GM23338 (cell line): ENCODE measurements around the gene ICA1L. TPM values are rescaled to one million over a fixed set of nuclear protein-coding genes. Genes with fewer than 3 reads are reported as not detected.

Source experiments
- CTCF ChIP-seq, 2 experiments: fragments of 200-600 bp in 1 of 2; sonication (generic) in 1 of 2; conservative IDR thresholded peaks; 2 replicates each; pipeline versions ENCODE4 v1.5.1 to v1.6.1; 2016 to 2017; ENCODE audit warnings: antibody characterized with exemption in 2 of 2, low read depth in 2 of 2, mild to moderate bottlenecking in 2 of 2, moderate library complexity in 1 of 2
- JUNB ChIP-seq: IDR thresholded peaks from one replicate; pipeline ENCODE4 v1.6.1; 2016; ENCODE audit warnings: antibody characterized with exemption; ENCODE audit not compliant: unreplicated experiment
- POLR2AphosphoS5 ChIP-seq: IDR thresholded peaks from 2 replicates; pipeline ENCODE4 v1.6.1; 2016; ENCODE audit warnings: antibody characterized with exemption, low read depth
- STAT1 ChIP-seq: IDR thresholded peaks from one replicate; pipeline ENCODE4 v1.6.1; 2016; ENCODE audit warnings: antibody characterized with exemption; ENCODE audit not compliant: unreplicated experiment
- polyA plus RNA-seq: library from polyadenylated mRNA; unstranded; fragments of >200 nt; fragmentation: Nextera tagmentation; extraction: Ambion mirVana; gene quantifications from 2 replicates; pipeline ENCODE4 v1.2.1, GENCODE V29; 2016
- total RNA-seq: library from RNA; depleted of rRNA; stranded (reverse); fragments of >200 nt; shearing (Covaris generic); gene quantifications from 2 replicates; pipeline ENCODE4 v1.2.3, GENCODE V29; 2014
- TF ChIP-seq, protein P1 (sequence below): fragments of 250-450 bp; sonication (Bioruptor Pico); IDR thresholded peaks from 2 replicates; pipeline ENCODE4 v1.5.0; 2020; ENCODE audit warnings: mild to moderate bottlenecking, moderate library complexity
- TF ChIP-seq, protein P2 (sequence below): IDR thresholded peaks from one replicate; pipeline ENCODE4 v1.6.1; 2018; ENCODE audit warnings: antibody characterized with exemption; ENCODE audit not compliant: unreplicated experiment

Gene ICA1L
- total and polyA plus RNA-seq, 2 experiments from 2014 or later, result 1.6 to 7.2 TPM

DNA sequence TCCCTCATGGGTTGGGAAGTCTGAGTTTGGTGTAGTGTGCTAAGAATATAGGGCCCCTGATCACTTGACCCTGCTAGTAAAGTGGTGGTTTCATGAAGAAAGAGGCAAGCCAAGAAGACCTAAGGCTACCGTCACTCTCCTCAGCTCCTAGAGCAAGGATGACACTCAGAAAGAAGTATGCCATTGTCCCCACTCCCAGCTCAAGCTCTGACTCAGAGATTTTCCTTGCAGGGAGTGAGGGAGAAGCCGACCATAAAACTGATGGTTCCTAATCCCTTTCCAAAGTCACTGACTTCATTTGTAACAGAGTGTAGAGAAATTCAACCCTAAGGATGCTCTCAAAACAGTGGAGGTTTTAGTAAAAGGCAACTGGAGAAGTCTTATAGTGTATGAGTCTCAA lies 80.9 kb downstream of the ICA1L start (continued):
- TF ChIP-seq, protein P1, sequence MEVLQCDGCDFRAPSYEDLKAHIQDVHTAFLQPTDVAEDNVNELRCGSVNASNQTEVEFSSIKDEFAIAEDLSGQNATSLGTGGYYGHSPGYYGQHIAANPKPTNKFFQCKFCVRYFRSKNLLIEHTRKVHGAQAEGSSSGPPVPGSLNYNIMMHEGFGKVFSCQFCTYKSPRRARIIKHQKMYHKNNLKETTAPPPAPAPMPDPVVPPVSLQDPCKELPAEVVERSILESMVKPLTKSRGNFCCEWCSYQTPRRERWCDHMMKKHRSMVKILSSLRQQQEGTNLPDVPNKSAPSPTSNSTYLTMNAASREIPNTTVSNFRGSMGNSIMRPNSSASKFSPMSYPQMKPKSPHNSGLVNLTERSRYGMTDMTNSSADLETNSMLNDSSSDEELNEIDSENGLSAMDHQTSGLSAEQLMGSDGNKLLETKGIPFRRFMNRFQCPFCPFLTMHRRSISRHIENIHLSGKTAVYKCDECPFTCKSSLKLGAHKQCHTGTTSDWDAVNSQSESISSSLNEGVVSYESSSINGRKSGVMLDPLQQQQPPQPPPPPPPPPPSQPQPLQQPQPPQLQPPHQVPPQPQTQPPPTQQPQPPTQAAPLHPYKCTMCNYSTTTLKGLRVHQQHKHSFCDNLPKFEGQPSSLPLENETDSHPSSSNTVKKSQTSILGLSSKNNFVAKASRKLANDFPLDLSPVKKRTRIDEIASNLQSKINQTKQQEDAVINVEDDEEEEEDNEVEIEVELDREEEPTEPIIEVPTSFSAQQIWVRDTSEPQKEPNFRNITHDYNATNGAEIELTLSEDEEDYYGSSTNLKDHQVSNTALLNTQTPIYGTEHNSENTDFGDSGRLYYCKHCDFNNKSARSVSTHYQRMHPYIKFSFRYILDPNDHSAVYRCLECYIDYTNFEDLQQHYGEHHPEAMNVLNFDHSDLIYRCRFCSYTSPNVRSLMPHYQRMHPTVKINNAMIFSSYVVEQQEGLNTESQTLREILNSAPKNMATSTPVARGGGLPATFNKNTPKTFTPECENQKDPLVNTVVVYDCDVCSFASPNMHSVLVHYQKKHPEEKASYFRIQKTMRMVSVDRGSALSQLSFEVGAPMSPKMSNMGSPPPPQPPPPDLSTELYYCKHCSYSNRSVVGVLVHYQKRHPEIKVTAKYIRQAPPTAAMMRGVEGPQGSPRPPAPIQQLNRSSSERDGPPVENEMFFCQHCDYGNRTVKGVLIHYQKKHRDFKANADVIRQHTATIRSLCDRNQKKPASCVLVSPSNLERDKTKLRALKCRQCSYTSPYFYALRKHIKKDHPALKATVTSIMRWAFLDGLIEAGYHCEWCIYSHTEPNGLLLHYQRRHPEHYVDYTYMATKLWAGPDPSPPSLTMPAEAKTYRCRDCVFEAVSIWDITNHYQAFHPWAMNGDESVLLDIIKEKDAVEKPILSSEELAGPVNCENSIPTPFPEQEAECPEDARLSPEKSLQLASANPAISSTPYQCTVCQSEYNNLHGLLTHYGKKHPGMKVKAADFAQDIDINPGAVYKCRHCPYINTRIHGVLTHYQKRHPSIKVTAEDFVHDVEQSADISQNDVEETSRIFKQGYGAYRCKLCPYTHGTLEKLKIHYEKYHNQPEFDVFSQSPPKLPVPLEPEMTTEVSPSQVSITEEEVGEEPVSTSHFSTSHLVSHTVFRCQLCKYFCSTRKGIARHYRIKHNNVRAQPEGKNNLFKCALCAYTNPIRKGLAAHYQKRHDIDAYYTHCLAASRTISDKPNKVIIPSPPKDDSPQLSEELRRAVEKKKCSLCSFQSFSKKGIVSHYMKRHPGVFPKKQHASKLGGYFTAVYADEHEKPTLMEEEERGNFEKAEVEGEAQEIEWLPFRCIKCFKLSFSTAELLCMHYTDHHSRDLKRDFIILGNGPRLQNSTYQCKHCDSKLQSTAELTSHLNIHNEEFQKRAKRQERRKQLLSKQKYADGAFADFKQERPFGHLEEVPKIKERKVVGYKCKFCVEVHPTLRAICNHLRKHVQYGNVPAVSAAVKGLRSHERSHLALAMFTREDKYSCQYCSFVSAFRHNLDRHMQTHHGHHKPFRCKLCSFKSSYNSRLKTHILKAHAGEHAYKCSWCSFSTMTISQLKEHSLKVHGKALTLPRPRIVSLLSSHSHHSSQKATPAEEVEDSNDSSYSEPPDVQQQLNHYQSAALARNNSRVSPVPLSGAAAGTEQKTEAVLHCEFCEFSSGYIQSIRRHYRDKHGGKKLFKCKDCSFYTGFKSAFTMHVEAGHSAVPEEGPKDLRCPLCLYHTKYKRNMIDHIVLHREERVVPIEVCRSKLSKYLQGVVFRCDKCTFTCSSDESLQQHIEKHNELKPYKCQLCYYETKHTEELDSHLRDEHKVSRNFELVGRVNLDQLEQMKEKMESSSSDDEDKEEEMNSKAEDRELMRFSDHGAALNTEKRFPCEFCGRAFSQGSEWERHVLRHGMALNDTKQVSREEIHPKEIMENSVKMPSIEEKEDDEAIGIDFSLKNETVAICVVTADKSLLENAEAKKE (CRISPR knock-in tag), result no peak
- TF ChIP-seq STAT1 (no peak), CTCF (conservative IDR thresholded peaks at IDR 0.05; ENCODE audit: low read depth in 2 of 2) (no peak), JUNB (no peak), POLR2AphosphoS5 (no peak)
- TF ChIP-seq, protein P2, sequence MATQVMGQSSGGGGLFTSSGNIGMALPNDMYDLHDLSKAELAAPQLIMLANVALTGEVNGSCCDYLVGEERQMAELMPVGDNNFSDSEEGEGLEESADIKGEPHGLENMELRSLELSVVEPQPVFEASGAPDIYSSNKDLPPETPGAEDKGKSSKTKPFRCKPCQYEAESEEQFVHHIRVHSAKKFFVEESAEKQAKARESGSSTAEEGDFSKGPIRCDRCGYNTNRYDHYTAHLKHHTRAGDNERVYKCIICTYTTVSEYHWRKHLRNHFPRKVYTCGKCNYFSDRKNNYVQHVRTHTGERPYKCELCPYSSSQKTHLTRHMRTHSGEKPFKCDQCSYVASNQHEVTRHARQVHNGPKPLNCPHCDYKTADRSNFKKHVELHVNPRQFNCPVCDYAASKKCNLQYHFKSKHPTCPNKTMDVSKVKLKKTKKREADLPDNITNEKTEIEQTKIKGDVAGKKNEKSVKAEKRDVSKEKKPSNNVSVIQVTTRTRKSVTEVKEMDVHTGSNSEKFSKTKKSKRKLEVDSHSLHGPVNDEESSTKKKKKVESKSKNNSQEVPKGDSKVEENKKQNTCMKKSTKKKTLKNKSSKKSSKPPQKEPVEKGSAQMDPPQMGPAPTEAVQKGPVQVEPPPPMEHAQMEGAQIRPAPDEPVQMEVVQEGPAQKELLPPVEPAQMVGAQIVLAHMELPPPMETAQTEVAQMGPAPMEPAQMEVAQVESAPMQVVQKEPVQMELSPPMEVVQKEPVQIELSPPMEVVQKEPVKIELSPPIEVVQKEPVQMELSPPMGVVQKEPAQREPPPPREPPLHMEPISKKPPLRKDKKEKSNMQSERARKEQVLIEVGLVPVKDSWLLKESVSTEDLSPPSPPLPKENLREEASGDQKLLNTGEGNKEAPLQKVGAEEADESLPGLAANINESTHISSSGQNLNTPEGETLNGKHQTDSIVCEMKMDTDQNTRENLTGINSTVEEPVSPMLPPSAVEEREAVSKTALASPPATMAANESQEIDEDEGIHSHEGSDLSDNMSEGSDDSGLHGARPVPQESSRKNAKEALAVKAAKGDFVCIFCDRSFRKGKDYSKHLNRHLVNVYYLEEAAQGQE, result no peak
